HCT116 (cell line): ENCODE results near the gene TTLL3. TPM values are rescaled to one million over a fixed set of nuclear protein-coding genes. Genes with fewer than 3 reads are reported as not detected.

ENCODE experiments used
- ATAC-seq: fragments of 200-7000 bp; cut with Tn5 transposase; 2 replicates; pipeline ENCODE4 v1.9.1; 2020; ENCODE audit warnings: mild to moderate bottlenecking, moderate library complexity
- BruUV-seq: library from RNA; stranded (reverse); fragments of 400-500 nt; replicated peaks from 2 replicates; lab custom pipeline; 2021; lab: Mats Ljungman, UMichigan
- CTCF ChIA-PET: fragments of 300-600 bp; sonication (Branson Sonifier 250); formaldehyde crosslinking; loops from one replicate; lab custom pipeline; 2021; ENCODE audit warnings: antibody characterized with exemption; lab: Charles Lee
- POLR2A ChIA-PET: fragments of 300-600, 350-600 bp; sonication (Branson Sonifier 250); formaldehyde crosslinking; loops from one replicate; lab custom pipeline; 2021; ENCODE audit warnings: antibody characterized with exemption; lab: Charles Lee
- RAD21 ChIA-PET, 2 experiments: fragments of 300-600 bp; sonication (Branson Sonifier 250); formaldehyde crosslinking; loops; one replicate each; lab custom pipeline; 2023; ENCODE audit warnings: low total read pairs in 2 of 2; ENCODE audit not compliant: uncharacterized antibody in 2 of 2, unreplicated experiment in 2 of 2, low non-redundant PET in 1 of 2; lab: Charles Lee
- DNase-seq: peaks from one replicate; pipeline ENCODE4 v3.0.0-alpha.2; 2010; ENCODE audit warnings: low read depth, low spot score
- H2AFZ ChIP-seq: fragments of 200-600 bp; shearing (Covaris generic), sonication (generic); 2 replicates; pipeline ENCODE4 v1.6.1; 2017; ENCODE audit warnings: low read depth, mixed run types, mixed read lengths, antibody characterized with exemption, low read length; ENCODE audit not compliant: poor library complexity, severe bottlenecking
- H3K27ac ChIP-seq: 2 replicates; pipeline ENCODE4 v1.5.1; 2012; ENCODE audit warnings: low read depth, low read length
- H3K27me3 ChIP-seq: fragments of 200-600 bp; sonication (generic); 2 replicates; pipeline ENCODE4 v1.6.1; 2016; ENCODE audit warnings: mixed run types, low read length, mixed read lengths; ENCODE audit not compliant: insufficient read depth
- H3K36me3 ChIP-seq, 2 experiments: fragments of 200-500 bp in 1 of 2; fragments of 200-600 bp in 1 of 2; sonication (Bioruptor generic) in 1 of 2; sonication (generic) in 1 of 2; 2 replicates each; pipeline versions ENCODE4 v1.5.1 to v1.6.1; 2014 to 2016; ENCODE audit warnings: low read length in 2 of 2, inconsistent platforms in 1 of 2, mixed read lengths in 1 of 2, mixed run types in 1 of 2; ENCODE audit not compliant: insufficient read depth in 2 of 2, control insufficient read depth in 1 of 2
- H3K4me1 ChIP-seq, 2 experiments: fragments of 200-600 bp in 1 of 2; sonication (generic) in 1 of 2; 2 replicates each; pipeline versions ENCODE4 v1.5.1 to v1.6.1; 2012 to 2017; ENCODE audit warnings: low read length in 2 of 2, inconsistent platforms in 1 of 2, mild to moderate bottlenecking in 1 of 2, mixed read lengths in 1 of 2, mixed run types in 1 of 2, moderate library complexity in 1 of 2; ENCODE audit not compliant: insufficient read depth in 2 of 2, control insufficient read depth in 1 of 2
- H3K4me2 ChIP-seq: fragments of 200-600 bp; sonication (generic); 2 replicates; pipeline ENCODE4 v1.6.1; 2017; ENCODE audit warnings: mixed run types, low read length, mixed read lengths
- H3K4me3 ChIP-seq, 2 experiments: fragments of 200-600 bp in 1 of 2; sonication (generic) in 1 of 2; replicated peaks in 1 of 2; 2 replicates each; pipeline ENCODE4 v1.5.1; 2011 to 2016; ENCODE audit warnings: low read length in 2 of 2, control low read depth in 1 of 2, low read depth in 1 of 2, mild to moderate bottlenecking in 1 of 2, mixed read lengths in 1 of 2, mixed run types in 1 of 2
- H3K79me2 ChIP-seq: fragments of 200-600 bp; sonication (generic); 2 replicates; pipeline ENCODE4 v1.6.1; 2017; ENCODE audit warnings: mild to moderate bottlenecking, mixed run types, low read length, moderate library complexity, mixed read lengths; ENCODE audit not compliant: insufficient read depth
- H3K9ac ChIP-seq: fragments of 200-600 bp; sonication (generic); 2 replicates; pipeline ENCODE4 v1.6.1; 2016; ENCODE audit warnings: low read length, mixed read lengths
- H3K9me2 ChIP-seq: fragments of 200-600 bp; sonication (generic), shearing (Covaris generic); 2 replicates; pipeline ENCODE4 v1.6.1; 2017; ENCODE audit warnings: mixed run types, mild to moderate bottlenecking, moderate library complexity; ENCODE audit not compliant: insufficient read depth
- H3K9me3 ChIP-seq, 2 experiments: fragments of 200-500 bp in 1 of 2; fragments of 200-600 bp in 1 of 2; sonication (Bioruptor generic) in 1 of 2; sonication (generic) in 1 of 2; 2 replicates each; pipeline ENCODE4 v1.6.1; 2014 to 2017; ENCODE audit warnings: low read length in 2 of 2, mixed read lengths in 2 of 2, inconsistent platforms in 1 of 2, low read depth in 1 of 2, mild to moderate bottlenecking in 1 of 2, mixed run types in 1 of 2, moderate library complexity in 1 of 2; ENCODE audit not compliant: control insufficient read depth in 1 of 2, insufficient read depth in 1 of 2
- H4K20me1 ChIP-seq: fragments of 200-600 bp; sonication (generic), shearing (Covaris generic); 2 replicates; pipeline ENCODE4 v1.6.1; 2017; ENCODE audit warnings: mixed run types, mild to moderate bottlenecking, moderate library complexity; ENCODE audit not compliant: insufficient read depth
- CEBPB ChIP-seq: IDR thresholded peaks from 2 replicates; pipeline ENCODE4 v1.6.1; 2012; ENCODE audit warnings: low read depth
- EGR1 ChIP-seq: IDR thresholded peaks from 2 replicates; pipeline ENCODE4 v1.6.1; 2012; ENCODE audit warnings: low read depth
- ELF1 ChIP-seq: IDR thresholded peaks from 2 replicates; pipeline ENCODE4 v1.6.1; 2012; ENCODE audit warnings: low read depth, borderline replicate concordance
- JUND ChIP-seq: IDR thresholded peaks from 2 replicates; pipeline ENCODE4 v1.6.1; 2012
- POLR2A ChIP-seq: IDR thresholded peaks from 2 replicates; pipeline ENCODE4 v1.7.0; 2011; ENCODE audit warnings: borderline replicate concordance; ENCODE audit not compliant: insufficient read depth, insufficient read length; ENCODE audit errors: extremely low read depth
- RAD21 ChIP-seq: IDR thresholded peaks from 2 replicates; pipeline ENCODE4 v1.6.1; 2012; ENCODE audit warnings: low read depth, mild to moderate bottlenecking
- SIN3A ChIP-seq: IDR thresholded peaks from 2 replicates; pipeline ENCODE4 v1.6.1; 2012; ENCODE audit warnings: low read depth
- SP1 ChIP-seq: IDR thresholded peaks from 2 replicates; pipeline ENCODE4 v1.6.1; 2012; ENCODE audit warnings: low read depth
- SRF ChIP-seq: IDR thresholded peaks from 2 replicates; pipeline ENCODE4 v1.6.1; 2012; ENCODE audit warnings: low read depth
- TCF7L2 ChIP-seq: IDR thresholded peaks from 2 replicates; pipeline ENCODE4 v1.7.0; 2011; ENCODE audit warnings: borderline replicate concordance, inconsistent platforms; ENCODE audit not compliant: insufficient read depth, insufficient read length; ENCODE audit errors: extremely low read depth
- YY1 ChIP-seq: IDR thresholded peaks from 2 replicates; pipeline ENCODE4 v1.6.1; 2011; ENCODE audit warnings: low read length, low read depth, moderate library complexity, mild to moderate bottlenecking; ENCODE audit not compliant: insufficient replicate concordance; ENCODE audit errors: extremely low read depth
- ZFX ChIP-seq: fragments of 450-650 bp; IDR thresholded peaks from 2 replicates; pipeline ENCODE4 v1.6.1; 2017
- ZNF274 ChIP-seq: fragments of 200-500 bp; sonication (Bioruptor generic); IDR thresholded peaks from 2 replicates; pipeline ENCODE4 v1.6.1; 2014; ENCODE audit warnings: mild to moderate bottlenecking, low read depth, low read length, inconsistent platforms
- intact Hi-C: fragments of 100-400 bp; cut with micrococcal nuclease; formaldehyde crosslinking; loops from 2 replicates; pipeline ENCODE4 v1.10.0; 2022
- total RNA-seq: library from RNA; stranded (reverse); gene quantifications from one replicate; pipeline ENCODE4 v1.2.1, GENCODE V29; 2021; ENCODE audit not compliant: unreplicated experiment
- TF ChIP-seq, protein P1 (sequence below): IDR thresholded peaks from 2 replicates; pipeline ENCODE4 v1.6.1; 2012; ENCODE audit warnings: low read depth
- TF ChIP-seq, protein P2 (sequence below): IDR thresholded peaks from 2 replicates; pipeline ENCODE4 v1.6.1; 2012
- TF ChIP-seq, protein P3 (sequence below), 3 experiments: fragments of 200-600 bp in 1 of 3; sonication (generic) in 1 of 3; IDR thresholded peaks in 2 of 3; conservative IDR thresholded peaks in 1 of 3; 2 replicates each; pipeline ENCODE4 v1.5.1; 2012 to 2017; ENCODE audit warnings: low read depth in 2 of 3, low read length in 2 of 3, antibody characterized with exemption in 1 of 3, borderline replicate concordance in 1 of 3, control low read depth in 1 of 3, mild to moderate bottlenecking in 1 of 3, mixed read lengths in 1 of 3, mixed run types in 1 of 3, moderate library complexity in 1 of 3; ENCODE audit not compliant: insufficient read depth in 1 of 3

TTLL3 gene
- total RNA-seq, 1 experiment from 2014 or later, result 40.3 TPM

DNA sequence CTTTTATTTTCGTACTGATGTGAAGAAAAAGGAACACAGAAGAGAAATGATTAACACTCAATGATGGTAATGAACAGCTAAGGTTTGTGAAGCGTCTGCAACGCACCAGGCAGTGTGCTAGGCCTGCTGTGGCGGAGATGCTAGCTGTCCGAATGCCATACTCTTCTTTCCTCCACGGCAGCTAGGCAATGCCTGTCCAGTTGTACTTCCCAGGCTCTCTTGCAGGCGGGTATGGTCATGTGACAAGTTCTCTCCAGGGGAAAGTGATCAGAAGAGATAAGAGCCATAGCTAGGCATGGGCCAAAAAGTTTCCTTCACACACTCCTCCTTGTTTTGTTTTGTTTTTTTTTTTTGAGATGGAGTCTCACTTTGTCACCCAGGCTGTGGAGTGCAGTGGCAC lies 24.5 kb upstream of the TTLL3 start:
- no peaks in the 10 kb centered on the region for H3K27me3 ChIP-seq
- H3K27ac ChIP-seq, result no peak overlapping the region
- intact Hi-C loops, result no loop called here
- H3K4me1 ChIP-seq, result no peaks in the 10 kb centered on the region
- no peak for ATAC-seq
- H3K9me2 ChIP-seq, result no peaks in the 10 kb centered on the region
- peaks cover 15 to 24% of the 10 kb centered on the region in 2 experiments; a peak in 3 of 4 replicates for H3K36me3 ChIP-seq
- H3K79me2 ChIP-seq, result no peaks in the 10 kb centered on the region
- RAD21 ChIA-PET, result no interaction called here
- H3K9ac ChIP-seq, result no peak overlapping the region
- no TSS peak for BruUV-seq
- no peak overlapping the region for H3K4me2 ChIP-seq
- H3K9me3 ChIP-seq, result no peaks in the 10 kb centered on the region
- no peak for DNase-seq
- TF ChIP-seq POLR2A (no peak), SRF (no peak), YY1 (no peak), ZFX (no peak)
- H3K4me3 ChIP-seq, result no peak overlapping the region
- H2AFZ ChIP-seq, result no peak overlapping the region
- CTCF ChIA-PET, result interaction anchor here (0.7 kb wide), 1 partner anchor 535 kb away, joined by 3 read pairs; the partner anchor contains the start of gene SEC13
- H4K20me1 ChIP-seq, result no peaks in the 10 kb centered on the region
- POLR2A ChIA-PET, result no interaction called here

DNA sequence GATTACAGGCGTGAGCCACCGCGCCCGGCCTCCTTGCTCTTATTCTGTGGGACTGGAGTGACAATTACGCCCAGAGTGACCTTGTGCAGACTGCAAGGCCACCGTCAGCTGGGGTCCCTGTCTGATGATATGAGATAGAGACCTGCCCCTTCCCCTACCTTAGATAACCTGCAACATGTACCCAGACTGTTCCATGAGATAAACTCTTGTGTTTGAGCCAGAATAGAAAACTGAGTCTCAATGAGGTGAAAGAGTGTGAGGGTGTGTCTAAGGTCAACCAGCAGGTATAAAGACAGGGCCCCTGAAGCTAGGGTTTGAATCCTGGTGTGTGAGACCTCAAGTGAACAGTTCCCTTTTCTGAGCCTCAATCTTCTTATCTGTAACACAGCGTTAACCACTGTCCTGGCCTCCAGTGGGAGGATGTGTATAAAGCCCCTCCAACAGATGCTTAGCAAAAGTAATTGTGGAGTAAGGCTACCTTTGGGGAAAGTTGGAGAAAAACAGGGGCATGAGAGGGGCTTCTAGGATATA lies 23.8 kb upstream of the TTLL3 start:
- ChIA-PET POLR2A (no interaction called here), RAD21 (no interaction called here), CTCF (no interaction called here)
- no peak overlapping the region for H3K27ac ChIP-seq
- no peaks in the 10 kb centered on the region for H3K9me3 ChIP-seq
- intact Hi-C loops, result no loop called here
- DNase-seq (no peak), ATAC-seq (no peak)
- H4K20me1 ChIP-seq, result no peaks in the 10 kb centered on the region
- H3K9me2 ChIP-seq, result no peaks in the 10 kb centered on the region
- no peak overlapping the region for H3K4me3 ChIP-seq
- peaks cover 15 to 23% of the 10 kb centered on the region in 2 experiments; a peak in 3 of 4 replicates for H3K36me3 ChIP-seq
- no peak overlapping the region for H2AFZ ChIP-seq
- no peaks in the 10 kb centered on the region for H3K27me3 ChIP-seq
- H3K79me2 ChIP-seq, result no peaks in the 10 kb centered on the region; the same call in 1 of the 2 replicates
- H3K9ac ChIP-seq, result no peak overlapping the region
- BruUV-seq, result no TSS peak
- no peak overlapping the region for H3K4me2 ChIP-seq
- peaks cover 0 to 2% of the 10 kb centered on the region in 2 experiments; a peak in 2 of 4 replicates for H3K4me1 ChIP-seq
- TF ChIP-seq RAD21, result no peak
- TF ChIP-seq, protein P1, sequence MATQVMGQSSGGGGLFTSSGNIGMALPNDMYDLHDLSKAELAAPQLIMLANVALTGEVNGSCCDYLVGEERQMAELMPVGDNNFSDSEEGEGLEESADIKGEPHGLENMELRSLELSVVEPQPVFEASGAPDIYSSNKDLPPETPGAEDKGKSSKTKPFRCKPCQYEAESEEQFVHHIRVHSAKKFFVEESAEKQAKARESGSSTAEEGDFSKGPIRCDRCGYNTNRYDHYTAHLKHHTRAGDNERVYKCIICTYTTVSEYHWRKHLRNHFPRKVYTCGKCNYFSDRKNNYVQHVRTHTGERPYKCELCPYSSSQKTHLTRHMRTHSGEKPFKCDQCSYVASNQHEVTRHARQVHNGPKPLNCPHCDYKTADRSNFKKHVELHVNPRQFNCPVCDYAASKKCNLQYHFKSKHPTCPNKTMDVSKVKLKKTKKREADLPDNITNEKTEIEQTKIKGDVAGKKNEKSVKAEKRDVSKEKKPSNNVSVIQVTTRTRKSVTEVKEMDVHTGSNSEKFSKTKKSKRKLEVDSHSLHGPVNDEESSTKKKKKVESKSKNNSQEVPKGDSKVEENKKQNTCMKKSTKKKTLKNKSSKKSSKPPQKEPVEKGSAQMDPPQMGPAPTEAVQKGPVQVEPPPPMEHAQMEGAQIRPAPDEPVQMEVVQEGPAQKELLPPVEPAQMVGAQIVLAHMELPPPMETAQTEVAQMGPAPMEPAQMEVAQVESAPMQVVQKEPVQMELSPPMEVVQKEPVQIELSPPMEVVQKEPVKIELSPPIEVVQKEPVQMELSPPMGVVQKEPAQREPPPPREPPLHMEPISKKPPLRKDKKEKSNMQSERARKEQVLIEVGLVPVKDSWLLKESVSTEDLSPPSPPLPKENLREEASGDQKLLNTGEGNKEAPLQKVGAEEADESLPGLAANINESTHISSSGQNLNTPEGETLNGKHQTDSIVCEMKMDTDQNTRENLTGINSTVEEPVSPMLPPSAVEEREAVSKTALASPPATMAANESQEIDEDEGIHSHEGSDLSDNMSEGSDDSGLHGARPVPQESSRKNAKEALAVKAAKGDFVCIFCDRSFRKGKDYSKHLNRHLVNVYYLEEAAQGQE, result no peak
- no peak for TF ChIP-seq ELF1
- no peak for TF ChIP-seq TCF7L2
- no peak for TF ChIP-seq YY1
- TF ChIP-seq ZNF274, result no peak
- TF ChIP-seq, protein P2, sequence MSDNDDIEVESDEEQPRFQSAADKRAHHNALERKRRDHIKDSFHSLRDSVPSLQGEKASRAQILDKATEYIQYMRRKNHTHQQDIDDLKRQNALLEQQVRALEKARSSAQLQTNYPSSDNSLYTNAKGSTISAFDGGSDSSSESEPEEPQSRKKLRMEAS, result no peak
- no peak for TF ChIP-seq SIN3A
- TF ChIP-seq, protein P3, sequence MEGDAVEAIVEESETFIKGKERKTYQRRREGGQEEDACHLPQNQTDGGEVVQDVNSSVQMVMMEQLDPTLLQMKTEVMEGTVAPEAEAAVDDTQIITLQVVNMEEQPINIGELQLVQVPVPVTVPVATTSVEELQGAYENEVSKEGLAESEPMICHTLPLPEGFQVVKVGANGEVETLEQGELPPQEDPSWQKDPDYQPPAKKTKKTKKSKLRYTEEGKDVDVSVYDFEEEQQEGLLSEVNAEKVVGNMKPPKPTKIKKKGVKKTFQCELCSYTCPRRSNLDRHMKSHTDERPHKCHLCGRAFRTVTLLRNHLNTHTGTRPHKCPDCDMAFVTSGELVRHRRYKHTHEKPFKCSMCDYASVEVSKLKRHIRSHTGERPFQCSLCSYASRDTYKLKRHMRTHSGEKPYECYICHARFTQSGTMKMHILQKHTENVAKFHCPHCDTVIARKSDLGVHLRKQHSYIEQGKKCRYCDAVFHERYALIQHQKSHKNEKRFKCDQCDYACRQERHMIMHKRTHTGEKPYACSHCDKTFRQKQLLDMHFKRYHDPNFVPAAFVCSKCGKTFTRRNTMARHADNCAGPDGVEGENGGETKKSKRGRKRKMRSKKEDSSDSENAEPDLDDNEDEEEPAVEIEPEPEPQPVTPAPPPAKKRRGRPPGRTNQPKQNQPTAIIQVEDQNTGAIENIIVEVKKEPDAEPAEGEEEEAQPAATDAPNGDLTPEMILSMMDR (IDR thresholded peaks at IDR 0.05 in 2 of 3, conservative IDR thresholded peaks at IDR 0.05 in 1 of 3; ENCODE audit: borderline replicate concordance in 1 of 3, insufficient read depth in 1 of 3, low read depth in 2 of 3, low read length in 2 of 3), result no peak
- TF ChIP-seq JUND, result no peak
- no peak for TF ChIP-seq SP1
- no peak for TF ChIP-seq SRF
- TF ChIP-seq ZFX, result no peak
- TF ChIP-seq EGR1, result no peak
- TF ChIP-seq CEBPB, result no peak
